ENCODE measurements around the gene EPB41L1. TPM values are rescaled to one million over a fixed set of nuclear protein-coding genes. Genes with fewer than 3 reads are reported as not detected.

Gene EPB41L1
- total and polyA plus RNA-seq, 2 experiments from 2014 or later, result 24.1 to 48.7 TPM

DNA sequence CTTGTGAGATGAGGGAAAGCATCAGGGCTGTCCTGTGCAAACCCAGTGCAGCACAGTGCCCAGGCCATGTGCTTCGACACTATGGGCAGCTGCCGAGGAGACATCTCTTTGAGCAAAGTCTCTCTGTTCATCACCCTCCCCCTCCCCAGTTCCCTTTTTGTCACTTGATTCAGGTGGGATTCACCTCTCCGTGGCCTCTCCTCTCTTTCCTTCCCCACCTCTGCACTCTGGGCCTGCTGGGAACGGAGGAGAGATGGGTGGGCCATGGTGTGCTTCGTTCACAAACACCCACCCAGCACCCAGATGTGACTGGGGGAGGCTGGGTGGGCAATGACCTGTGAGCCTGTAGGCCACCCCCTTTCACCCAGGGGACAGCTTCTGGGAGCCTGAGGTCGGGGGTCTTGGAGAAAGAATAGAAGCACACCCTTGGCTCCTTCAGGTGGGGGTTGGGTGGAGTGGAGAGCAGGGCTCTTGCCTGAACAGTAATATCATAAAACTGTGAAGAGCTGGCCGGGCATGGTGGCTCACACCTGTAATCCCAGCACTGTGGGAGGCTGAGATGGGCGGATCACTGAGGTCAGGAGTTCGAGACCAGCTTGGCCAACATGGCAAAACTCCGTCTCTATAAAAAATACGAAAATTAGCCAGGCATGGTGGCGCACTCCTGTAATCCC lies 118.1 kb downstream of the EPB41L1 start:
- TF ChIP-seq, protein P1, sequence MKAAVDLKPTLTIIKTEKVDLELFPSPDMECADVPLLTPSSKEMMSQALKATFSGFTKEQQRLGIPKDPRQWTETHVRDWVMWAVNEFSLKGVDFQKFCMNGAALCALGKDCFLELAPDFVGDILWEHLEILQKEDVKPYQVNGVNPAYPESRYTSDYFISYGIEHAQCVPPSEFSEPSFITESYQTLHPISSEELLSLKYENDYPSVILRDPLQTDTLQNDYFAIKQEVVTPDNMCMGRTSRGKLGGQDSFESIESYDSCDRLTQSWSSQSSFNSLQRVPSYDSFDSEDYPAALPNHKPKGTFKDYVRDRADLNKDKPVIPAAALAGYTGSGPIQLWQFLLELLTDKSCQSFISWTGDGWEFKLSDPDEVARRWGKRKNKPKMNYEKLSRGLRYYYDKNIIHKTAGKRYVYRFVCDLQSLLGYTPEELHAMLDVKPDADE (IDR thresholded peaks at IDR 0.05), result no peak
- TF ChIP-seq, protein P2, sequence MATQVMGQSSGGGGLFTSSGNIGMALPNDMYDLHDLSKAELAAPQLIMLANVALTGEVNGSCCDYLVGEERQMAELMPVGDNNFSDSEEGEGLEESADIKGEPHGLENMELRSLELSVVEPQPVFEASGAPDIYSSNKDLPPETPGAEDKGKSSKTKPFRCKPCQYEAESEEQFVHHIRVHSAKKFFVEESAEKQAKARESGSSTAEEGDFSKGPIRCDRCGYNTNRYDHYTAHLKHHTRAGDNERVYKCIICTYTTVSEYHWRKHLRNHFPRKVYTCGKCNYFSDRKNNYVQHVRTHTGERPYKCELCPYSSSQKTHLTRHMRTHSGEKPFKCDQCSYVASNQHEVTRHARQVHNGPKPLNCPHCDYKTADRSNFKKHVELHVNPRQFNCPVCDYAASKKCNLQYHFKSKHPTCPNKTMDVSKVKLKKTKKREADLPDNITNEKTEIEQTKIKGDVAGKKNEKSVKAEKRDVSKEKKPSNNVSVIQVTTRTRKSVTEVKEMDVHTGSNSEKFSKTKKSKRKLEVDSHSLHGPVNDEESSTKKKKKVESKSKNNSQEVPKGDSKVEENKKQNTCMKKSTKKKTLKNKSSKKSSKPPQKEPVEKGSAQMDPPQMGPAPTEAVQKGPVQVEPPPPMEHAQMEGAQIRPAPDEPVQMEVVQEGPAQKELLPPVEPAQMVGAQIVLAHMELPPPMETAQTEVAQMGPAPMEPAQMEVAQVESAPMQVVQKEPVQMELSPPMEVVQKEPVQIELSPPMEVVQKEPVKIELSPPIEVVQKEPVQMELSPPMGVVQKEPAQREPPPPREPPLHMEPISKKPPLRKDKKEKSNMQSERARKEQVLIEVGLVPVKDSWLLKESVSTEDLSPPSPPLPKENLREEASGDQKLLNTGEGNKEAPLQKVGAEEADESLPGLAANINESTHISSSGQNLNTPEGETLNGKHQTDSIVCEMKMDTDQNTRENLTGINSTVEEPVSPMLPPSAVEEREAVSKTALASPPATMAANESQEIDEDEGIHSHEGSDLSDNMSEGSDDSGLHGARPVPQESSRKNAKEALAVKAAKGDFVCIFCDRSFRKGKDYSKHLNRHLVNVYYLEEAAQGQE (IDR thresholded peaks at IDR 0.05; ENCODE audit: unreplicated experiment), result no peak
- TF ChIP-seq NANOG (IDR thresholded peaks at IDR 0.05; ENCODE audit: borderline replicate concordance) (no peak), CTCF (conservative IDR thresholded peaks at IDR 0.05; ENCODE audit: low read depth in 2 of 2) (no peak), ZNF114 (CRISPR knock-in tag; IDR thresholded peaks at IDR 0.05) (no peak), POLR2AphosphoS5 (IDR thresholded peaks at IDR 0.05; ENCODE audit: low read depth) (no peak), CREB1 (CRISPR knock-in tag; IDR thresholded peaks at IDR 0.05; ENCODE audit: low read depth) (no peak), ZNF462 (CRISPR knock-in tag; IDR thresholded peaks at IDR 0.05) (no peak), EZH2 (IDR thresholded peaks at IDR 0.05; ENCODE audit: low read depth, unreplicated experiment) (no peak), STAT1 (IDR thresholded peaks at IDR 0.05; ENCODE audit: unreplicated experiment) (no peak), JUNB (IDR thresholded peaks at IDR 0.05; ENCODE audit: unreplicated experiment) (no peak), EZH2phosphoT487 (IDR thresholded peaks at IDR 0.05; ENCODE audit: unreplicated experiment) (no peak), ZNF331 (CRISPR knock-in tag; IDR thresholded peaks at IDR 0.05; ENCODE audit: low read depth) (no peak)
- H3K27me3 ChIP-seq (ENCODE audit: insufficient read depth), result no peaks in the 10 kb centered on the region
- peaks cover 8% of the 10 kb centered on the region for H3K27me3 Mint-ChIP-seq (ENCODE audit: insufficient read depth, low read depth, poor library complexity)
- H3K79me2 ChIP-seq (replicated peaks; ENCODE audit: insufficient read depth), result no peaks in the 10 kb centered on the region
- no peaks in the 10 kb centered on the region for H3K36me3 Mint-ChIP-seq (ENCODE audit: low read depth)
- no peak for ATAC-seq
- no peaks in the 10 kb centered on the region for H3K9me3 Mint-ChIP-seq
- DNase-seq (ENCODE audit: low spot score), result no peak
- H3K4me1 ChIP-seq (ENCODE audit: insufficient read depth), result no peaks in the 10 kb centered on the region; the same call in 1 of the 2 replicates
- H3K4me3 Mint-ChIP-seq, result no peak overlapping the region
- H3K9me2 ChIP-seq (ENCODE audit: insufficient read depth), result no peaks in the 10 kb centered on the region
- no peak overlapping the region for H3K4me2 ChIP-seq
- H3K4me3 ChIP-seq, result no peak overlapping the region
- H3K27ac ChIP-seq (ENCODE audit: low read depth), result no peak overlapping the region
- no peaks in the 10 kb centered on the region for H3F3A ChIP-seq (replicated peaks; ENCODE audit: low read depth)
- H3K27ac Mint-ChIP-seq, result no peak overlapping the region
- H3K4me1 Mint-ChIP-seq, result peaks cover 45% of the 10 kb centered on the region
- no peak overlapping the region for H2AFZ ChIP-seq
- H3K36me3 ChIP-seq (ENCODE audit: insufficient read depth), result no peaks in the 10 kb centered on the region
- no peaks in the 10 kb centered on the region for H4K20me1 ChIP-seq (replicated peaks; ENCODE audit: insufficient read depth)
